Suppressor macrophage treated with lipopolysaccharide for 4 hours (primary cell): ENCODE measurements around the gene ABCG1.

Experiments used
- DNase-seq: peaks from one replicate; pipeline ENCODE4 v3.0.0-alpha.2; 2020

ABCG1 gene

DNA sequence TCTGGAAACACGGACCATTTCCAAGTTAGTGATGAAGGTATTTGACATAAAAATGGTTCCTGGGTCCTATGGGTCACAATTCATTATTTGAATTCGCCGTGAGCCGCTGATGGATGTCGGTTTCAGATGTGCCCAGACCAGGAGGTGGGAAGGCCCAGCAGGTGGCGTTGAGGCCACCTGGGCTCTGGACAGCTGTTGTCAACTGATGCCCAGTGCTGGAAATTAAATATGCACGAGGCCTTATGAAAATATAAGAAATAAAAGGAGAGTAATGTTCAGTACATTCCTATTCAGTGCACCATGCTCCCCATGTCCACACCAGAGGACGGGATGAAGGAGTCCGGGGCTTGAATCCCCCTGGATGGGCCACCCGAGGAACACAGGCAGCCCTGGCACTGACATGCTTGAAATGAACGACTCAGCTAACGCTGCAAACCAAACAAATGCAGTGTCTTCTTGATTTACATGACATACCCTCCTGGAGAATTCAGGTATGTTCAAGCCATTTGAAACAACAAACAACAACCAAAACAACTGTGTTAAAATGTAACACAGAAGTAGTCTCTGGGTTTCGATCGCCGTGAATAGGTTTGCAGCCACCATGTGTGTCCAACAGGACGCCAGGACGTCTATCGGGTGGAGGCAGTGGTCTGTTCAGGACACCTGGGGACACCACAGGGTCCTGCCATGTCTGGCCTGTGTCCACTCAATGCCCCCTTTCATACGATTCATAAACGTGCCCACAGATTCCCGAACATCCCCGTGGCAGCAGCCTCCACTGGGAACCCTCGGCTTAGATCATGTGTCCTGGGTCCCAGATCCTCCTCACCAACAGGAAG, 90.2 kb downstream of the ABCG1 start:
- DNase-seq: no peak

DNA sequence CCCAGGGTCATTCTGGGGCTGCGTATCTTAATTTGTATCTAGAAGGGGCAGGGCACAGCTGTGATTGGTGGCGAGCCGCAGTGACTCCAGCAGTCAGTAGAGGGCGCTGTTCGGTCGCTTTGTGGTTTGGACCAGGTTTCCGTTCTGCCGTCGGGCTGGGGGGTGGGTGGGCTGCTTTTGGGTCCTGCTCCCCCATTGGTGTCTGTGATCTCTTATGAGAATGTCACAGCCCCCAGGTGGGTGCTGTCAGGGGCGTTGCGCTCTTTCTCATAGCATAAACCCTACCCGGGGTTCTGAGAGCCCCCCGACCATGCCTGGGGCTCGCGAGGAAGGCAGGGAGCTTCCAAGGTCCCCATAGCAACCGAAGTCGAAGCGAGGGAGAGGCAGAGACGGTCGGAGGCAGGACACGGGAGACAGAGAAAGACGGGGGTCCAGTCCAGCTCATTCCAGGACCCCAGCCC, 90.8 kb downstream of the ABCG1 start:
- peak; percentile 63 for DNase-seq

DNA sequence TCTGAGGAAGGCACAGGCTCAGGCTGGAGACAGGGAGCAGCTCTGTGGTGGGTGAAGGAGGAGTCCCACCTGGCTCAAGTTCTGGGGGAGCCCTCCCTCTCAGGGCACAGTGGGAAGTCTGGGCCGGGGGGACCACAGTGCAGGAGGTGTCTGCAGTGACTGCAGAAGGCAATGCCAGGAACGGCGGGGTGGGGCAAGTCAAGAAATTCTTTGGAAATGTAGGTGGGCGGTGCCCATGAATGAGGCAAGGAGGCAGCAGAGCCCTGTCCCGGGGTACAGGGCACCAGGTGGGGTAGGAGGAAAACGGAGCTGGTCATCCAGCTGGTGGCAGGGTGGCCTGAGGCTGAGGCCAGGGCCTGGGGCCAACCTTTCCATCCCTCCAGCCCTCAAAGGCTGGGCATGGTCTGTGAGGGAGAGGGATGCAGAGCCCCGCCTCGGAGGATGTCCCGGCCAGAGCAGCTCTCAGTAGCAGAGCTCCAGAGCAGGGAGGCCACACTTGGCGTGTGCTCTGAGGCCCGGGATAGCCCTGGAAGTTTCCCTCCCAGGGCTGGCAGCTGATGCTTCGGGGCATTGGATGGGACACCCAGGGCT, 91.6 kb downstream of the ABCG1 start:
- DNase-seq: no peak

DNA sequence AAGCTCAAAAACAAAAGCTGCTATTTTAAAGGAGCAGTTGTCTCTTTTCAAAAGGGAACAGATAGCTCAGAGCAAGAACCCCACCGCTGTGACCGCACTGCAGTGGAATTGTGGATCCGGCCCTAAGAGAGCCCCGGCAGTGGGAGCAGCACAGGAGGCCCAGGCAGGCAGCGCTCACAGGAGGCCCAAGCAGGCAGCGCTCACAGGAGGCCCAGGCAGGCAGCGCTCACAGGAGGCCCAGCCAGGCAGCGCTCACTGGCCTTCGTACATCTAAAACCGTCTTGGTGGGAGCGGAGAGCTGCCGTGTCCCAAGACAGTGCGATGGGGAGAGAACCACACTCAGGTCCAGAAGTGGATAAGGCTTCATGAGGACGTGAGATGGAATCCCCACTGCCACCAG, 92.2 kb downstream of the ABCG1 start:
- DNase-seq: no peak

DNA sequence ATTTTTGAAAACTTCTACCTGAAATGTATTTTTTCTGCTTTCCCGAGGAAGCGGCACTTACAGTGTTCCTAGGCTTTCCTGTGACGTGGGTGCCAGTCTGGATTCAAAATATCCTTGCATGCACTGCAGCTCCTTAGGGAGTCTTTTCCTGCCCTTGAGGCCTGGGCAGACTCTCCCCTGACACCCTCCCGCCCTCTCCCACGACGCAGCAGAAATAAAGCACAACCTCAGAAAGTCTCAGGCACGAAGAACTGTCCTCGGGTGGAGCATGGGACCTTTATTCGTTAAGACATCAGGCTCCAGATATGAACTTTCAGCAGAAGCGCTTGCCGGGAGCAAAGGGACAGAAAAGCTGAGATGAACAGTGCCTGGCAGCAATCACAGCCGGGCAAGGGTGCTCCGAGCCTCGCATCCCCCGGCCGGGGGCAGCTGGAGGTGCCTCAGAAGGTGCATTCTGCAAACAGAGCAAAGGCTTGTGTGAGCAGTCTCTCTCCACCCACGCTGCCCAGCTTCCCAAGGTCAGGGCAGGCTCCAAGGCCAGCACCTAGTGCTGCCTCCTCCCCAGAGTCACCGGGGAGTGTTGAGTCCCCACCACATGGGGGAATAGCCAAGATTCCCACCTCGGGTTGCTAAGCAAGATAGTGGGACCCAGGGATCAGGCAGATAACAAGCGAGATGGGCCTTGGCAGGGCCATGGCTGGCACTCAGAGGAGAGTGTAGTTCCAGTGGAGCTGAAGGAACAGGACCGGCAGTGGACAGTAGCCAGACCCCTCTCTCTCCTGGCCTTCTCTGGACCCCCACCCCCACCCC, 93.1 kb downstream of the ABCG1 start:
- no peak for DNase-seq

DNA sequence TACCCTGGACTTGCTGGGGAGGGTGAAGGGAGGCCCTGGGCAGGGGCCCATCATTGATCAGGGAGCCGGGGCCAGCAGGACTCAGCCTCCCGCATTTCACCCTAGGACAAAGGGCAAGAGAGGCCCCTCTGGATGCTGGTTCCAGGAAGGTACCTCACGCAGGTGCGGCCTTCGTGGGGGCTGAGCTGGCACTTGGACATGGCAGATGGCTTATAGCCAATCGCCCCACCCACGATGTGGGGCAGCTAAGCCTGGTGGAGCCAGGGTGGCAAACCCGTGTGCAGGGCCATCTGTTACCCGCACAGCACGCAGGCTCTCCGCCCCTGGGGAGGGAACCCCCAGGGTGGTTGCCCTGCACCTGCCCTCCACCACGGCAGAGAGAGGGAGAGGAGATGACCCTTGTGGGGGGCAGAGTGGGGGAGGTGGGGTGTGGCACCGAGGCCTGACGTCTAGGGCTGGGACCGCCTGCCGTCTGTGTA, 93.7 kb downstream of the ABCG1 start:
- DNase-seq: no peak

DNA sequence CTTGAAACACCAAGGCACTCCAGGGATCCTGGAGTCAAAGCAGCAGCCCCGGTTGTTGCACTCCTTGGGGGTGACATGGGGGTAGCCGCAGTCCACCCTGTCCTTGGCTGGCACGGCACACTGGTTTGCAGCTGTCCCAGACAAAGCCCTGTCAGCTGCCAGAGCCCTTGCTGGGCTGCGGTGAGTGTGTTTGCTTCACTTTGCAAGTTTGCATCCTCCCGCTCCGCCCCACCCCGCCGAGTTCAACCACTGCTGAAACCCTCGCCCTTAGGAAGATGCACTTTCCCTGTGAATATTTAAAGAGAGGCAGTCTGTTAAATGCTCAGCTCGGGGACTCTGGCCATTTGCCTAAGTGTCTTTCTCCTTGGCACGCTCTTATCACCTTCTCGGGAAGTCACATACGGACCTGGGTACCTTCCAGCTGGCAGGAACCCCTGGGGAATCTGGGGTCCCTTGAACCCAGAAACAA, 94.6 kb downstream of the ABCG1 start:
- DNase-seq: no peak

DNA sequence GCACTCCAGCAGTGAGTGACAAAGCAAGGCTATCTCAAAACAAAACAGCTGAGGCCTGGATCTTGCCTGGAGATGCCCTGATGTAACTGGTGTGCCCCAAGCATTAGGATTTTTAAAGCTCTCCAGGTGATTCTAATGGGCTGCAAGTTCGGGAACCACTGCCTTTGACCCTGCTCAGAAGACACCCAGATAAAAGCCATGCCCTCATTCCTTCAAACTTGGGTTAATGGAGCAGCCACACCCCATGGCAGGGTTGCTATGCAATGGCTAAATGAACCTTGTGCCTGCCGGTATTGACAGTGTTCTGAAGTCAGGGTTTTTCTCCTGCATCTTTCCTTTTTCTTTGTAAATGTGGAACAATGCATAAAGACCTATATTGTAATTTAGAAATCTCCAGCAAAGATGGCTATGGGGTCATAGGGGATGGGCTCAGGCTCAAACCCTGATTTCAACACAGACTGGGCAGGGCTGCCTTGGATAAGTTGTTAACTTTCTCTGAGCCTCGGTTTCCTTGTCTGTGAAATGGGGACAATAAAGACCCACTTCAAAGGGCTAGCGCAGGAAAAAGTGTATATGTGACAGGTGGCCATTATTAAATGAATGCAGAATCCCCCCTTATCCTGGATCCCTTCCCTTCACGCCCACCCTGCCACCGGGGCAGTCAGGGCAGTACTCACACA, 95.8 kb downstream of the ABCG1 start:
- DNase-seq: no peak

DNA sequence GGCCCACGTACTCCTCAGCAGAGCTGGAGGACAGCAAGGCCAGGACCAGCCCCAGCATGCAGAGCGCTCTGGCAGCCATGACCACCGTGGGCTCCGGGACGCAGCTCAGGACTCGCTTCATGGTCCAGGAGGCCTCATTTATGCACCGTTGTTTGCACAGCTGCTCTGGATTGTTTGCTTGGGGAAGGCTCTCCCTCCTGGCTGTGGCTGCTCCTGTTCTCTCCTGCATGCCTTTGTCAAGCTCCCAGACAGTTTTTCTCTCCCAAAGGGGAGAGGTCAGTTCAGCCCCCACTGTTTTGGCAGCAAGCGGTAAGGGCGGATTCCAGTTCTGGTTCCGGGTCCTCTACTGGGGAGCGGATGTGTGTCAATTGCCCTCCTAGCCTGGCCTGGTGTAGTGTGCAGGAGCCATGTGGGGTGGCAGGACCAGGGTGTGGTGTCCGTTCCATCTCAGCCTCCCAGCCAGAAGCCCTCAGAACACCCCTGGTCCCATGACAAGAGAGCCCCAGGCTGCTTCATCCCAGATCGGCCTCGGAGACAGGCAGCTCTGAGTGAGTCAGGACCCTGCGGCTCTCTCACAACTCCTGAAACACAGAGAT, 96.5 kb downstream of the ABCG1 start, which contains the start of gene TFF3:
TFF3 (minus strand) TSS at position 114 of the 596 bp plus-strand sequence; CDS start at position 79, 35 bp downstream.
- DNase-seq: no peak

DNA sequence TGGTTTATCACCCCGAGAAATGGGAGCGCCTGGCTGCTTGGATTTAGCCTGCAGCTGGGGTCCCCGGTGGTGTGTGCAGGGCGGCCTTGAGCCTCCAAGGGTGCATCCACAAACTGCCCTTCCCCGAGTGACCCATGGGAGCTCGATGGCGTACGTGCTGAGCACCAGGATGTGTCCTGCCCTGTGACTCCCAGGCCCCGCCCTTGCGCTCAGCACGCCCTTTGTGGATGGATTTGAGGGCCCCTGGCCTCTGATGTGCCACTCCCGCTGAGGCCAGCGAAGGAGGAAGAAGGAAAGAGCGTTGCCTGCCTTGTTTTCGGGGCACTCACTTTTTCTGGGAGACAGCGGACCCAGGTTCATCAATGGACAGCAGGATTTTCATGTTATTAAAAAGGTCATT, 98.0 kb downstream of the ABCG1 start:
- DNase-seq: no peak

DNA sequence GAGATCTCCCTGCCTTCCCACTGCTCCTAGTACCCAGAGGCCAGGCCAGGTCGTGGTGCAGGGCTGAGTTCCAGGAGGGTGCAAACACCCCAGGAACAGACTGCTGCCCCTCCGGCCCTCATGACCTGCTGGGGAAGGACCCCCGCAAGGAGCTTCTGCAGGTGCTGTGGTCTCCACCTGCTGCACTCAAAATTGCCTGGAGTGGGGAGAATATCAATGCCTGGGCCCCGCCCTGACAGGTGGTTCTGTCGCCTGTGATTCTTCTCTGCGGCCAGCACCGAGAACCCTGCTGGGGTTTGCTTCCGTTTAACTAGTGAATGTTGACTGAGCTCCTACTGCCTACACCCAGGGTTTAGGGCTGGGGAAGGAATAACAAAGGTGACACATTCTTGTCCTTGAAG, 98.4 kb downstream of the ABCG1 start:
- DNase-seq: no peak

DNA sequence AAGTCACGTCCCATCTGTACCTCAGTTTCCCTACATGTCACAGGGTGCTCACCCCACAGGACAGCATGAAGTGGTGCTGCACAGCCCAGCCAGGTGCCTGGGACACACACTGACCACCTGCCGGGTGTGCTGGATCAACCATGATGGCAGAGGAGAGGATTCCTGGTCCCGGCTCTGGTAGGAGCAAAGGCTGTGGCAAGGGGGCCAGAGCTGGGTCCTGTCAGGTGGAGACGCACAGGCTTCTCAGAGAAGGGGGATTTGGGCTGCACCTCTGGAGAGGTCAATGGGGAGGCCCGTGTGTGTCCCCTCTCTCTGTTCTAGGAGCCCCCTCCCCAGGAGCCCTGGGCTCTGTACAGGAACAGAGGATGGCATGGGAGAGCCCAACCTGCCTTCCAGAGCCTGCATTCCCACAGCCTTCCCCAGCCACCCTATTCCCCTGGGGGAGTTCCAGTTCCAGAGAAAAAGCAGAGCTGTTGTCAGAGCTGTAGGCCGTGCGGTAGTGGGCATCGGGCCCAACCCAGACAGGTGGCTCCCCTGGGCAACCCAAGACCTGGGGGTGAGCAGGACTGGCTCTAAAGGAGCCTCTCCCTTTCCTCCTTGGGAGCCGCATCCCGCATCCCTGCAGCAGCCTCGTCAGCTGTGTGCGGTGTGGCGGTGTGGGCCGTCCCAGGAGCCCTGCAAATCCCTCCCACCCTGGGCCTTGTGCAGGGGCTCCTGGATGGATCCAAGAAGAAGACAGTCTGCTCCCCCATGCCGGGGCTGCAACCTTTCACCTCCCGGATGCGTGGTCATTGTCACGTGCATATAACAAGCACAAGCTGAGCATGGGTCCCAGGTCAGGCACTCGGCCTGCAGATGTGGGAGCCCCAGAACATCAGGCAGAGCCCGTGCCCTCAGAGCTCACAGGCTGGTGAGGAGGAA, 99.1 kb downstream of the ABCG1 start:
- DNase-seq: no peak

DNA sequence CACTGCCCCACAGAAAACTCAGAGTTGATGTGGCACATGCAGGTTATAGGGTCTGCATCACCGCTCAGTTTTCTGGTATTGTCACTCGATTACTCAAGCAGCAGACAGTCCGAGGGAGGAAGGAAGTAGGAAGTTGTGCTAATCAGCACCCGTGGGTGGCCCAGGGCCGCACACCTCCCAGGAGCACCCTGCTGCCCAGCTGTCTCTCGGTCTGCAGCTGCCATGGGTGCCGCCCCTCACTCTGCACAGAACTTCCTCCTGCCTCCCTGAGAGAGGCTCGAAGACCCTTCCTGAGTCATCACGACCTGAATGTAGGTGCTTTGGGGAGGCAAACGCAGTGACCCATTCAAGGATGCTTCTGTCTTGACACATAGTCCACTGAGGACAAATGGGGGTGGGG, 100.4 kb downstream of the ABCG1 start:
- DNase-seq: peak; percentile 53

DNA sequence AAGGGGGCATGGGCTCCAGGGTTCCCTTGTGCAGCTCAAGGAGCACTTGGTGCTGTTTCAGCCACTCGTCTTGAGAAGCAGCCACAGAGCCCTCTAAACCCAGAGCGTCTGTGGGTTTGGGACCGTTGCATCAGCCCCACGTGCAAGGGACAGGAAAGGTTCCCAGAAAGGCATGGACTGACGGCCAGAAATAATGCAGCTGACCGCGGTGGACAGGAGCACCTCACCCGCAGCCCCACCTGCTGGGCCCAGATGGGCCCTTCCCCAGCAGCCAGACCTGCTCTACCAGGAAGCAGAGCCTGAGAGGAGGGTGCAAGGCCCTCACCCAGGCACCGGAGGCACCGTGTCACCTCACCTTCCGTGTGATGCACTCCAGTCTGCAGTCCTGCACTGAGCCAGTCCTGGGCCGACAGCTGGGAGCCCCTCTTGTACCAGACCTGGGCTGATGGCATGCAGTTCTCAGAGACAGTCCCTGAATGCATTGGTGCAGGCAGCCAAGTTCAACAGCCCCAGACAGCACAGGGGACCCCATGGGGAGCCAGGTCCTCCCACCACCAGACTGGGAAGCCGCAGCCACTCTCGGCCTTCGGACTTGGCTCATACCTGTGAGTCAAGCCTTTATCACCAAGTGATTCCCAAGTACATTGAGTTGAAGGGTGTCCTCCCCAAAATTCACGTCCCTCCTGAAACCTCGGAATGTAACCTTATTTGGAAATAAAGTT, 101.1 kb downstream of the ABCG1 start:
- DNase-seq: no peak

DNA sequence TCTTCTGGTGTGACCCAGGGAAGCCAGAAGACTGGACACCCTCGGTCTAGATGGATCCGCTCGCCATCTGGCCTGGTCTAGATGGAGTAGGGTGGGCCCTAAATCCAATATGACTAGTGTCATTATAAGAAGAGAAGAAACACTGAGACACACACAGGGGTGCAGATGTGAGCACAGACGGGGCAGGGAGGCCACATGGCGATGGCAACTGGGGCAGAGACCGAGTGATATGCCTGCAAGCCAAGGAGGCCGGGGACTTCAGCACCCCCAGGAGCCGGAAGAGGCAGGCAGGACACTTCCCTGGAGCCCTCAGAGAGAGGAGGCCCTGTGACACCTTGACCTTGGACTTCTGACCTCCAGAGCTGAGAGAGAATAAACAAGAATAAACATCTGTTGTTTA, 101.9 kb downstream of the ABCG1 start:
- DNase-seq: no peak

DNA sequence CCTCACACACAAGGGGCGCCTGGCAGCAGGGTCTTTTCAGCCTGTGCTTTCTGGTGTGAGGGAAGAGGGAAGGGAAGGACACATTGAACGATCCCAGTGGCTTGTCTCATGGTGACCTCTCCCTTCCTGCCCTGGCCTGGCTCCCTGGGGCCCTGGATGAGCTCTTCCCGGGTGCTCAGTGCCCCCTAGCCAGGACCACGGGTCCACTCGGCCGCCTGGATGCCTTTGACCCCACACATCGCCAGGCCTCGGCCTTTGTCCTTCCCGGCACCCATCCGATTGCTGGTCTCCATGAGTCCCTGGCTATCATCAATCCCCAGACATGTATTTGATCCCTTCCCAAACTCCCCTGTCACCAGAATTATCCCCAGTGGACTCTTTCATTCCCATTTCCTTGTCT, 102.3 kb downstream of the ABCG1 start:
- DNase-seq: no peak

DNA sequence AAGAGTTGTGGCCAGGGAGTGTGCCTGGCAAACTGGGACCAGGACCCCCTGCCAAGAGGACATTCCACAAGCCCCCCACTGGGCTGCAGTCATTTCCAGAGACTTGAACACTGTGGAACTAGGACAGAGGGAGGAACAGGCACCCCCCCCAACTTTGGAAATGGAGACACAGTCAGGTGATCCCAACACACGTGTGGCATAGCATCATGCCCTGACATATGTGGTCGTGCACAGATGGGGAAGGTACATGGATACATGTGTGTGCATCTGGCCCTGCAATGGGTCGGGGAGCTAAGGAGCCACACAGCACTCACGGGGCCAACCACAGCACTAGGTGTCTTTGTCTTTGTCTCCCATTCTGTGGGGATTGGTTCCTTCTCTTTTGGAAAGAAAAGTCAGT, 102.9 kb downstream of the ABCG1 start:
- DNase-seq: no peak

DNA sequence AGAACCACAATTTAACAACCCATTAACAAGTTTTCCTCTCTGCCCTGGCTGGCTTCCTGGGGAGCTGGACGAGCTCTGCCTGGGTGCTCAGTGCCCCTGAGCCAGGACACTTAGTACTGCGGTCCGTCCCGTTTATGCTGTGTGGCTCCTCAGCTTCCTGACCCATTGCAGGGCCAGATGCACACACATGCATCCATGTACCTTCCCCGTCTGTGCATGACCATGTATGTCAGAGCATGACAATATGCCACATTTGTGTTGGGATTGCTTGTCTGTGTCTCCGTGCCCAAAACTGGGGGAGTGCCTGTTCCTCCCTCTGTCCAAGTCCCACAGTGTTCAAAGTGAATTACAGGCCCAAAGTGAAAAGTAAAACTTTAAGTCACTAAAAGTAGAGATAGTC, 106.0 kb downstream of the ABCG1 start:
- DNase-seq: no peak

DNA sequence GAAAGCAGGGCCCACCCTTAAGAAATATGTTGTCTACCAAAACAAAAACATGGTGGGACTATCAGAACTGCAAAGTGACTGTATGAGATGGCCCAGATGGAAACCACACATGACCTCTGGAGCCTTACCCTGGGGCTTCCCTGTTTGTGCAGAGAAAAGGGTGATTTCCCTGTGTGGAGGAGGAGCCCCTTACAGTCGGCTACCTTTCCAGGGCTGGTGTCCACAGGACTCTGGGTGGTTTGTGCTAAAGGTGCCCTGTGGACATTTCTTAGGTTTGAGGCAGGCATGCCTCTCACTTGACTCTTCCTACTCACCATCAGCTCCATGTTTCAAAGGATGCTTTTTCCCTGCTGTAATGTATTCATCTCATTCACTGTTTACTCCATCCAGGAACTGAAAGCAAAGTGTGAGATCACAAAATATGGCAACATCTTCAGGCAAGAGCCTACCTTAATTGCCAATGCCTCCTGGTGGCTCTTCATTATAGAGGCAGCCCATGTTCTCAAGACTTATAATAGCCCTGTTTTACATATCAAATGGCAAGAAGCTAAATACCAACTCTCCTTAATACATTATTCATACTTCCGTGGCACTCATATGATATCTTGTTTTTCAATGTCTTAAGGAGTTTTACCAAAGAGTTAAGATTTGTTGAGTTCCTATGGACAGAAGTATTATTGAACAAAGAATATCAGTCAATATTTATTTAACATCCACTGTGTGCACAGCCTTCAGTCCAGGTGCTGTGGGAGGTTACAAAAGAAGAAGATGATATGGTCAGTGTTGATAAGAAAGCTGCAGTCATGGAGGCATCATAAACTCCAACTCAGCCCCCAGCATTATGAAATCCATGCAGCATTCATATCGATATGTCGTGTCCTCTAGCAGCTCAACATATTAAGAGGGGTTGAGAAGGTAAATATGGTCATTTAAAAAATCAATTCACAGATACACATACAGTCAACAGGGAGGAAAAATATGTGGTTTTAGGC, 111.7 kb downstream of the ABCG1 start:
- no peak for DNase-seq
